ENCODE data around the gene NR2E1. TPM values are rescaled to one million over a fixed set of nuclear protein-coding genes. Genes with fewer than 3 reads are reported as not detected.
A peak's percentile ranks its signal among the peaks of the same experiment; 100 is the strongest.

The NR2E1 gene
- polyA plus RNA-seq (0.04 TPM in 1 of 3 replicates, not detected in the others), polyA minus RNA-seq (not detected in 3 replicates)
- polyA plus RNA-seq (2011; ENCODE audit: low read depth): not detected
- polyA plus RNA-seq (2011; cell fraction: cytosol; rRNA removed): not detected in 2 replicates
- polyA plus RNA-seq (2011; cell fraction: nucleus; rRNA removed): not detected in 2 replicates
- polyA plus RNA-seq (2012; ENCODE audit: low replicate concordance): not detected in 2 replicates
- not detected for polyA minus RNA-seq (2011; cell fraction: cytosol; rRNA and poly(A)+ RNA removed)
- not detected in 2 replicates for polyA minus RNA-seq (2011; cell fraction: nucleus; rRNA and poly(A)+ RNA removed)

- Histone ChIP-seq H4K20me1 (ENCODE audit: control insufficient read depth, extremely low read depth, insufficient read depth, low read length) (no peaks in the 10 kb centered on the region), H2AFZ (ENCODE audit: control insufficient read depth, low read length) (peak within 1 kb of the TSS; percentile 27), H3K27me3 (ENCODE audit: control insufficient read depth, extremely low read depth, insufficient read depth, low read length) (peaks cover 100% of the 10 kb centered on the region), H3K9ac (ENCODE audit: control insufficient read depth, extremely low read depth, insufficient read depth, low read length) (no peak within 1 kb of the TSS), H3K4me3 (ENCODE audit: control insufficient read depth in 2 of 3, extremely low read depth in 1 of 3, insufficient read depth in 2 of 3, low read depth in 1 of 3, low read length in 3 of 3) (peak within 1 kb of the TSS; percentile 4 to 61 (median 40)), H3K9me1 (ENCODE audit: control insufficient read depth, extremely low read depth, insufficient read depth, low read length) (no peaks in the 10 kb centered on the region), H3K36me3 (ENCODE audit: control insufficient read depth in 2 of 2, extremely low read depth in 1 of 2, insufficient read depth in 2 of 2, low read length in 2 of 2) (no peaks in the 10 kb centered on the region), H3K27ac (ENCODE audit: control insufficient read depth, insufficient read depth, low read length) (no peak within 1 kb of the TSS), H3K4me1 (ENCODE audit: control insufficient read depth, extremely low read depth, insufficient read depth, low read length) (peaks cover 33% of the 10 kb centered on the region), H3K79me2 (ENCODE audit: control insufficient read depth, insufficient read depth, low read length) (no peaks in the 10 kb centered on the region), H3K9me3 (ENCODE audit: control insufficient read depth, low read depth, low read length) (no peaks in the 10 kb centered on the region), H3K4me2 (ENCODE audit: control insufficient read depth, extremely low read depth, insufficient read depth, low read depth, low read length) (peak within 1 kb of the TSS; percentile 80)
- TF ChIP-seq CTCF (optimal IDR thresholded peaks at IDR 0.05 in 1 of 3, IDR thresholded peaks at IDR 0.05 in 1 of 3, conservative IDR thresholded peaks at IDR 0.05 in 1 of 3; ENCODE audit: extremely low read depth in 1 of 3, insufficient read depth in 2 of 3, low read length in 3 of 3): no peak
- TF ChIP-seq EZH2 (IDR thresholded peaks at IDR 0.05; ENCODE audit: low read length): peak; percentile 66
- FAIRE-seq: no peak
- no peak for DNase-seq (ENCODE audit: low read depth, low spot score)
- dilution Hi-C loops (cut with MboI; ENCODE audit: extremely low pct_ligation_motif_present, low sequenced_read_pairs): no loop called here
Measured at GRCh38 chr6:108165714-108166663, at the start of gene NR2E1. TSS of gene NR2E1 (plus strand) at chr6:108166022. CDS start at chr6:108166766, 744 bp downstream.

- H3K4me1 ChIP-seq (ENCODE audit: control insufficient read depth, extremely low read depth, insufficient read depth, low read length): peaks cover 29% of the 10 kb centered on the region
- dilution Hi-C loops (cut with MboI; ENCODE audit: extremely low pct_ligation_motif_present, low sequenced_read_pairs): no loop called here
- H3K27me3 ChIP-seq (ENCODE audit: control insufficient read depth, extremely low read depth, insufficient read depth, low read length): peaks cover 89% of the 10 kb centered on the region
- no peak overlapping the region for H3K9ac ChIP-seq (ENCODE audit: control insufficient read depth, extremely low read depth, insufficient read depth, low read length)
- no peak for DNase-seq (ENCODE audit: low read depth, low spot score)
- H3K27ac ChIP-seq (ENCODE audit: control insufficient read depth, insufficient read depth, low read length): no peak overlapping the region
- TF ChIP-seq EZH2 (IDR thresholded peaks at IDR 0.05; ENCODE audit: low read length) (no peak), CTCF (optimal IDR thresholded peaks at IDR 0.05 in 1 of 3, IDR thresholded peaks at IDR 0.05 in 1 of 3, conservative IDR thresholded peaks at IDR 0.05 in 1 of 3; ENCODE audit: extremely low read depth in 1 of 3, insufficient read depth in 2 of 3, low read length in 3 of 3) (no peak)
- no peaks in the 10 kb centered on the region for H3K36me3 ChIP-seq (ENCODE audit: control insufficient read depth in 2 of 2, extremely low read depth in 1 of 2, insufficient read depth in 2 of 2, low read length in 2 of 2)
- H3K4me2 ChIP-seq (ENCODE audit: control insufficient read depth, extremely low read depth, insufficient read depth, low read depth, low read length): peak overlapping the region; percentile 80
- peak overlapping the region in 1 of 3 experiments; percentile 70 for H3K4me3 ChIP-seq (ENCODE audit: control insufficient read depth in 2 of 3, extremely low read depth in 1 of 3, insufficient read depth in 2 of 3, low read depth in 1 of 3, low read length in 3 of 3)
- no peaks in the 10 kb centered on the region for H4K20me1 ChIP-seq (ENCODE audit: control insufficient read depth, extremely low read depth, insufficient read depth, low read length)
- H3K9me1 ChIP-seq (ENCODE audit: control insufficient read depth, extremely low read depth, insufficient read depth, low read length): no peaks in the 10 kb centered on the region
- no peak overlapping the region for H2AFZ ChIP-seq (ENCODE audit: control insufficient read depth, low read length)
- FAIRE-seq: no peak
- H3K79me2 ChIP-seq (ENCODE audit: control insufficient read depth, insufficient read depth, low read length): no peaks in the 10 kb centered on the region
- no peaks in the 10 kb centered on the region for H3K9me3 ChIP-seq (ENCODE audit: control insufficient read depth, low read depth, low read length)
Measured at GRCh38 chr6:108116546-108117426, 49.0 kb upstream of the NR2E1 start.

Data from keratinocyte (primary cell).